Measurements from ENCODE around the gene KLHL8.

DNA sequence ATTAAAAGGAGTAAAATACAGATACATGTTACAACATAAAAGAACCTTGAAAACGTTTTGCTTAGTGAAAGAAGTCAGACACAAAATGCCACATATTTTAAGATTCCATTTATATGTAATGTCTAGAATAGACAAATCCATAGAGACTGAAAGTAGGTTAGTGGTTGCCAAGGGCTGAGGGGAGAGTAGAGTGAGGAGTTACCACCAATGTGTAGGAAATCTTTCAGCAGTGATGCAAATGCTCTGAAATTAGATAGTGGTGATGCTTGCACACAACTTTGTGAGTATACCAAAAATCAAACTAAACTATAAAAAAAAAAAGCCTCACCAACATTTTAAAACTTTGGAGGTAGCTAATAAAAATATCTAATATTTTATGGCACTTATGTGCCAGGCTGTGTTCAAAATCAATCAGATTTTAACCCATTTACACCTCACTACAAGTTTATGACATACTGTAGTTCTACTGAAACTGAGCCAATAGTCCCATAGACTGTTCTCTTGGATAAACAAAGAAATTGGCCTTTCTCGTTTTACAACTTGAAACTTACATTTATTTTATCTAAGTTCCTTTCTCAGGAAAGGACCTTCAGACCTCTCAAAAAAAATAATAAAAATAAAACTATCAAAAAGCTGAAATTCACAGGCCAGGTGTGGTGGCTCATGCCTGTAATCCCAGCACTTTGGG is 29.1 kb upstream of the KLHL8 start:
- TF ChIP-seq CTCF (IDR thresholded peaks at IDR 0.05; ENCODE audit: low read depth, low read length, missing input control) (no peak), RXRA (IDR thresholded peaks at IDR 0.05) (no peak), JUND (IDR thresholded peaks at IDR 0.05) (no peak), YY1 (IDR thresholded peaks at IDR 0.05) (no peak), HNF4A (conservative IDR thresholded peaks at IDR 0.05) (no peak), TAF1 (conservative IDR thresholded peaks at IDR 0.05) (no peak), RAD21 (IDR thresholded peaks at IDR 0.05) (no peak), EGR1 (IDR thresholded peaks at IDR 0.05; ENCODE audit: low read depth in 2 of 2) (no peak), NR2F2 (IDR thresholded peaks at IDR 0.05) (no peak), SP1 (IDR thresholded peaks at IDR 0.05) (no peak)
- TF ChIP-seq, protein P1, sequence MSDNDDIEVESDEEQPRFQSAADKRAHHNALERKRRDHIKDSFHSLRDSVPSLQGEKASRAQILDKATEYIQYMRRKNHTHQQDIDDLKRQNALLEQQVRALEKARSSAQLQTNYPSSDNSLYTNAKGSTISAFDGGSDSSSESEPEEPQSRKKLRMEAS (IDR thresholded peaks at IDR 0.05), result no peak
- TF ChIP-seq, protein P2, sequence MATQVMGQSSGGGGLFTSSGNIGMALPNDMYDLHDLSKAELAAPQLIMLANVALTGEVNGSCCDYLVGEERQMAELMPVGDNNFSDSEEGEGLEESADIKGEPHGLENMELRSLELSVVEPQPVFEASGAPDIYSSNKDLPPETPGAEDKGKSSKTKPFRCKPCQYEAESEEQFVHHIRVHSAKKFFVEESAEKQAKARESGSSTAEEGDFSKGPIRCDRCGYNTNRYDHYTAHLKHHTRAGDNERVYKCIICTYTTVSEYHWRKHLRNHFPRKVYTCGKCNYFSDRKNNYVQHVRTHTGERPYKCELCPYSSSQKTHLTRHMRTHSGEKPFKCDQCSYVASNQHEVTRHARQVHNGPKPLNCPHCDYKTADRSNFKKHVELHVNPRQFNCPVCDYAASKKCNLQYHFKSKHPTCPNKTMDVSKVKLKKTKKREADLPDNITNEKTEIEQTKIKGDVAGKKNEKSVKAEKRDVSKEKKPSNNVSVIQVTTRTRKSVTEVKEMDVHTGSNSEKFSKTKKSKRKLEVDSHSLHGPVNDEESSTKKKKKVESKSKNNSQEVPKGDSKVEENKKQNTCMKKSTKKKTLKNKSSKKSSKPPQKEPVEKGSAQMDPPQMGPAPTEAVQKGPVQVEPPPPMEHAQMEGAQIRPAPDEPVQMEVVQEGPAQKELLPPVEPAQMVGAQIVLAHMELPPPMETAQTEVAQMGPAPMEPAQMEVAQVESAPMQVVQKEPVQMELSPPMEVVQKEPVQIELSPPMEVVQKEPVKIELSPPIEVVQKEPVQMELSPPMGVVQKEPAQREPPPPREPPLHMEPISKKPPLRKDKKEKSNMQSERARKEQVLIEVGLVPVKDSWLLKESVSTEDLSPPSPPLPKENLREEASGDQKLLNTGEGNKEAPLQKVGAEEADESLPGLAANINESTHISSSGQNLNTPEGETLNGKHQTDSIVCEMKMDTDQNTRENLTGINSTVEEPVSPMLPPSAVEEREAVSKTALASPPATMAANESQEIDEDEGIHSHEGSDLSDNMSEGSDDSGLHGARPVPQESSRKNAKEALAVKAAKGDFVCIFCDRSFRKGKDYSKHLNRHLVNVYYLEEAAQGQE (IDR thresholded peaks at IDR 0.05), result no peak
- TF ChIP-seq, protein P3, sequence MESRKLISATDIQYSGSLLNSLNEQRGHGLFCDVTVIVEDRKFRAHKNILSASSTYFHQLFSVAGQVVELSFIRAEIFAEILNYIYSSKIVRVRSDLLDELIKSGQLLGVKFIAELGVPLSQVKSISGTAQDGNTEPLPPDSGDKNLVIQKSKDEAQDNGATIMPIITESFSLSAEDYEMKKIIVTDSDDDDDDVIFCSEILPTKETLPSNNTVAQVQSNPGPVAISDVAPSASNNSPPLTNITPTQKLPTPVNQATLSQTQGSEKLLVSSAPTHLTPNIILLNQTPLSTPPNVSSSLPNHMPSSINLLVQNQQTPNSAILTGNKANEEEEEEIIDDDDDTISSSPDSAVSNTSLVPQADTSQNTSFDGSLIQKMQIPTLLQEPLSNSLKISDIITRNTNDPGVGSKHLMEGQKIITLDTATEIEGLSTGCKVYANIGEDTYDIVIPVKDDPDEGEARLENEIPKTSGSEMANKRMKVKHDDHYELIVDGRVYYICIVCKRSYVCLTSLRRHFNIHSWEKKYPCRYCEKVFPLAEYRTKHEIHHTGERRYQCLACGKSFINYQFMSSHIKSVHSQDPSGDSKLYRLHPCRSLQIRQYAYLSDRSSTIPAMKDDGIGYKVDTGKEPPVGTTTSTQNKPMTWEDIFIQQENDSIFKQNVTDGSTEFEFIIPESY (IDR thresholded peaks at IDR 0.05), result no peak
